ENCODE measurements around the gene TET1. TPM values are rescaled to one million over a fixed set of nuclear protein-coding genes. Genes with fewer than 3 reads are reported as not detected.

TET1 gene
- total RNA-seq, 1 experiment from 2014 or later, result 53.4 TPM

- Mint-ChIP-seq H3K27me3 (ENCODE audit: low read depth) (no peaks in the 10 kb centered on the region), H3K4me1 (peaks cover 12 to 16% of the 10 kb centered on the region in 2 experiments), H3K4me3 (no peak overlapping the region), H3K36me3 (ENCODE audit: insufficient read depth in 1 of 3, low read depth in 3 of 3) (peaks cover 6 to 26% (median 14%) of the 10 kb centered on the region in 3 experiments; a peak in 6 of 7 replicates), H3K9me3 (no peaks in the 10 kb centered on the region), H3K27ac (peak overlapping the region in 1 of 3 experiments; percentile 79; a peak in 2 of 7 replicates)
- H2BK15ac ChIP-seq (ENCODE audit: low read depth, low read length), result no peak overlapping the region
- no peak for DNase-seq
- no peak overlapping the region for H3K9ac ChIP-seq (ENCODE audit: extremely low read depth, insufficient read length, low read length)
- no peak overlapping the region for H2AFZ ChIP-seq (ENCODE audit: low read length)
- H3K4me1 ChIP-seq (ENCODE audit: insufficient read depth, low read length), result no peaks in the 10 kb centered on the region
- no peaks in the 10 kb centered on the region for H3K23me2 ChIP-seq (ENCODE audit: insufficient read length, low read depth, low read length, poor library complexity, severe bottlenecking)
- H3K79me2 ChIP-seq (ENCODE audit: insufficient read depth, low read length), result peaks cover 1% of the 10 kb centered on the region; the same call in 1 of the 2 replicates
- H2BK12ac ChIP-seq (ENCODE audit: insufficient read length, low read depth, low read length), result no peak overlapping the region
- H3K27ac ChIP-seq (ENCODE audit: insufficient read length, low read depth, low read length), result no peak overlapping the region
- no peak overlapping the region for H3K4ac ChIP-seq (ENCODE audit: low read depth, low read length)
- no peak overlapping the region for H2AK5ac ChIP-seq (ENCODE audit: insufficient read length, low read length)
- H3K4me2 ChIP-seq (ENCODE audit: insufficient read depth, insufficient read length, low read length), result no peak overlapping the region
- H3K9me3 ChIP-seq (ENCODE audit: control insufficient read depth, low read depth, low read length), result no peaks in the 10 kb centered on the region
- no peak overlapping the region for H3K18ac ChIP-seq (ENCODE audit: insufficient read length, low read depth, low read length)
- H2BK20ac ChIP-seq (ENCODE audit: low read depth, low read length, poor library complexity, severe bottlenecking), result no peak overlapping the region
- no peaks in the 10 kb centered on the region for H3K79me1 ChIP-seq (ENCODE audit: insufficient read depth, low read depth, low read length, poor library complexity, severe bottlenecking)
- H2BK120ac ChIP-seq (ENCODE audit: low read depth, low read length, poor library complexity, severe bottlenecking), result no peak overlapping the region
- H3K56ac ChIP-seq (ENCODE audit: insufficient read length, low read depth, low read length), result no peak overlapping the region
- H4K5ac ChIP-seq (ENCODE audit: insufficient read length, low read depth, low read length), result no peak overlapping the region
- H3K27me3 ChIP-seq (ENCODE audit: insufficient read depth, low read length), result no peaks in the 10 kb centered on the region
- TF ChIP-seq, protein P1, sequence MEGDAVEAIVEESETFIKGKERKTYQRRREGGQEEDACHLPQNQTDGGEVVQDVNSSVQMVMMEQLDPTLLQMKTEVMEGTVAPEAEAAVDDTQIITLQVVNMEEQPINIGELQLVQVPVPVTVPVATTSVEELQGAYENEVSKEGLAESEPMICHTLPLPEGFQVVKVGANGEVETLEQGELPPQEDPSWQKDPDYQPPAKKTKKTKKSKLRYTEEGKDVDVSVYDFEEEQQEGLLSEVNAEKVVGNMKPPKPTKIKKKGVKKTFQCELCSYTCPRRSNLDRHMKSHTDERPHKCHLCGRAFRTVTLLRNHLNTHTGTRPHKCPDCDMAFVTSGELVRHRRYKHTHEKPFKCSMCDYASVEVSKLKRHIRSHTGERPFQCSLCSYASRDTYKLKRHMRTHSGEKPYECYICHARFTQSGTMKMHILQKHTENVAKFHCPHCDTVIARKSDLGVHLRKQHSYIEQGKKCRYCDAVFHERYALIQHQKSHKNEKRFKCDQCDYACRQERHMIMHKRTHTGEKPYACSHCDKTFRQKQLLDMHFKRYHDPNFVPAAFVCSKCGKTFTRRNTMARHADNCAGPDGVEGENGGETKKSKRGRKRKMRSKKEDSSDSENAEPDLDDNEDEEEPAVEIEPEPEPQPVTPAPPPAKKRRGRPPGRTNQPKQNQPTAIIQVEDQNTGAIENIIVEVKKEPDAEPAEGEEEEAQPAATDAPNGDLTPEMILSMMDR (conservative IDR thresholded peaks at IDR 0.05), result no peak
- H2BK5ac ChIP-seq (ENCODE audit: insufficient read length, low read length), result no peak overlapping the region
- no peak overlapping the region for H3K14ac ChIP-seq (ENCODE audit: insufficient read depth, low read length)
- H4K91ac ChIP-seq (ENCODE audit: insufficient read length, low read depth, low read length), result no peak overlapping the region
- H3K23ac ChIP-seq (ENCODE audit: insufficient read length, low read depth, low read length), result no peak overlapping the region
- H4K8ac ChIP-seq (replicated peaks; ENCODE audit: insufficient read length, low read depth, low read length), result no peak overlapping the region
- WGBS (ENCODE audit: extremely low coverage, insufficient read length, low lambda C conversion rate), result no CpG with 5 or more reads among the region's 4 CpGs
- H4K20me1 ChIP-seq (ENCODE audit: control insufficient read depth, insufficient read depth, insufficient read length), result no peaks in the 10 kb centered on the region
- H3T11ph ChIP-seq (ENCODE audit: low read length), result no peak overlapping the region
Observed at GRCh38 chr10:68625316-68625921, 65.3 kb downstream of the TET1 start.
